Activated effector memory CD4-positive, alpha-beta T cell treated with Interleukin-2 at 50 U/mL for 16 hours (primary cell): ENCODE results near the gene CLDN6.

ENCODE experiments used
- DNase-seq: peaks from one replicate; pipeline ENCODE4 v3.0.0-alpha.2; 2020

CLDN6 gene

GRCh38 chr16:3051494-3051893, 33.5 kb upstream of the CLDN6 start:
- DNase-seq: no peak

GRCh38 chr16:3051009-3051408, 33.0 kb upstream of the CLDN6 start:
- no peak for DNase-seq

GRCh38 chr16:3050487-3050886, 32.5 kb upstream of the CLDN6 start:
- no peak for DNase-seq

- DNase-seq: no peak
Measured at GRCh38 chr16:3049921-3050481, 32.0 kb upstream of the CLDN6 start.

- no peak for DNase-seq
Measured at GRCh38 chr16:3047387-3047720, 29.4 kb upstream of the CLDN6 start.

- no peak for DNase-seq
Measured at GRCh38 chr16:3046641-3047386, 28.8 kb upstream of the CLDN6 start.

GRCh38 chr16:3045758-3046640, 28.0 kb upstream of the CLDN6 start, which contains the start of gene MMP25:
MMP25 (plus strand) TSS chr16:3046561; CDS start chr16:3046918, 357 bp downstream.
- no peak for DNase-seq

GRCh38 chr16:3044708-3045107, 26.7 kb upstream of the CLDN6 start:
- no peak for DNase-seq

- DNase-seq: no peak
Measured at GRCh38 chr16:3042376-3042775, 24.4 kb upstream of the CLDN6 start.

- no peak for DNase-seq
Measured at GRCh38 chr16:3038896-3039295, 20.9 kb upstream of the CLDN6 start.

- no peak for DNase-seq
Measured at GRCh38 chr16:3038256-3038655, 20.3 kb upstream of the CLDN6 start.

GRCh38 chr16:3036726-3037315, 18.8 kb upstream of the CLDN6 start, which contains the start of gene BICDL2:
BICDL2 (minus strand) TSS chr16:3036944; CDS start chr16:3035496, 1,448 bp downstream.
- DNase-seq: no peak

GRCh38 chr16:3035972-3036725, 18.2 kb upstream of the CLDN6 start:
- DNase-seq: no peak

- DNase-seq: no peak
Measured at GRCh38 chr16:3035289-3035971, 17.4 kb upstream of the CLDN6 start.

GRCh38 chr16:3032624-3033023, 14.6 kb upstream of the CLDN6 start:
- DNase-seq: no peak

GRCh38 chr16:3030222-3031212, 12.5 kb upstream of the CLDN6 start:
- DNase-seq: no peak

GRCh38 chr16:3029491-3030221, 11.7 kb upstream of the CLDN6 start:
- no peak for DNase-seq

GRCh38 chr16:3028716-3029319, 10.8 kb upstream of the CLDN6 start:
- DNase-seq: no peak

- DNase-seq: peak; percentile 79
Measured at GRCh38 chr16:3027983-3028715, 10.2 kb upstream of the CLDN6 start.
